CD14-positive monocyte (primary cell): Measurements from ENCODE around the gene GHRL. TPM values are rescaled to one million over a fixed set of nuclear protein-coding genes. Genes with fewer than 3 reads are reported as not detected.

Experiments used
- DNase-seq, 3 donors: peaks; one replicate each; pipeline ENCODE4 v3.0.0-alpha.2; 2011 to 2022
- H2AFZ ChIP-seq: 2 replicates; pipeline ENCODE4 v1.6.0; 2012; ENCODE audit warnings: mild to moderate bottlenecking, low read depth, low read length, inconsistent platforms; ENCODE audit not compliant: insufficient read depth, poor library complexity, severe bottlenecking
- H3K27ac ChIP-seq, 2 donors: 1 replicate in 1 of 2; 2 replicates in 1 of 2; pipeline ENCODE4 v1.5.1; 2012 to 2013; ENCODE audit warnings: low read length in 2 of 2, control low read depth in 1 of 2, inconsistent platforms in 1 of 2, low read depth in 1 of 2, mild to moderate bottlenecking in 1 of 2
- H3K27me3 ChIP-seq, 2 donors: one replicate each; pipeline versions ENCODE4 v1.6.0 to v1.6.1; 2011 to 2013; ENCODE audit warnings: low read length in 2 of 2; ENCODE audit not compliant: control insufficient read depth in 2 of 2, insufficient read depth in 2 of 2
- H3K36me3 ChIP-seq, 2 donors: replicated peaks in 1 of 2; 1 replicate in 1 of 2; 2 replicates in 1 of 2; pipeline versions ENCODE4 v1.5.1 to v1.6.1; 2012 to 2013; ENCODE audit warnings: low read length in 2 of 2, control low read depth in 1 of 2, inconsistent platforms in 1 of 2, mild to moderate bottlenecking in 1 of 2; ENCODE audit not compliant: insufficient read depth in 2 of 2, control insufficient read depth in 1 of 2
- H3K4me1 ChIP-seq, 2 donors: 1 replicate in 1 of 2; 2 replicates in 1 of 2; pipeline versions ENCODE4 v1.5.1 to v1.6.1; 2012 to 2013; ENCODE audit warnings: low read length in 2 of 2, control low read depth in 1 of 2, inconsistent platforms in 1 of 2, mild to moderate bottlenecking in 1 of 2, moderate library complexity in 1 of 2; ENCODE audit not compliant: insufficient read depth in 2 of 2, control insufficient read depth in 1 of 2
- H3K4me2 ChIP-seq: replicated peaks from 2 replicates; pipeline ENCODE3; 2012; ENCODE audit warnings: low read length, moderate library complexity, mild to moderate bottlenecking; ENCODE audit not compliant: poor library complexity, severe bottlenecking; ENCODE audit errors: extremely low read depth
- H3K4me3 ChIP-seq, 3 experiments: fragments of 200-600 bp in 1 of 3; sonication (generic) in 1 of 3; replicated peaks in 1 of 3; 1 replicate in 2 of 3; 2 replicates in 1 of 3; pipeline ENCODE4 v1.5.1; 2011 to 2013; ENCODE audit warnings: low read length in 3 of 3, mild to moderate bottlenecking in 3 of 3, control low read depth in 2 of 3, low read depth in 2 of 3, inconsistent platforms in 1 of 3, moderate library complexity in 1 of 3
- H3K79me2 ChIP-seq: 2 replicates; pipeline ENCODE4 v1.6.0; 2012; ENCODE audit warnings: mild to moderate bottlenecking, control low read depth, inconsistent platforms, low read length, moderate library complexity; ENCODE audit not compliant: insufficient read depth
- H3K9ac ChIP-seq: 2 replicates; pipeline ENCODE4 v1.6.0; 2017; ENCODE audit warnings: low read length, mild to moderate bottlenecking; ENCODE audit not compliant: insufficient read depth, poor library complexity, severe bottlenecking
- H3K9me3 ChIP-seq, 2 donors: replicated peaks in 1 of 2; 1 replicate in 1 of 2; 2 replicates in 1 of 2; pipeline versions ENCODE4 v1.5.1 to v1.6.1; 2012 to 2013; ENCODE audit warnings: low read length in 2 of 2, control low read depth in 1 of 2; ENCODE audit not compliant: control insufficient read depth in 1 of 2, insufficient read depth in 1 of 2
- H4K20me1 ChIP-seq: 2 replicates; pipeline ENCODE4 v1.6.0; 2012; ENCODE audit warnings: mild to moderate bottlenecking, low read length, control low read depth, moderate library complexity; ENCODE audit not compliant: insufficient read depth
- H3K27ac Mint-ChIP-seq, 7 donors: one replicate each; pipeline ENCODE4 v1.8.0; 2020; ENCODE audit warnings: mild to moderate bottlenecking in 7 of 7, mixed read lengths in 7 of 7, moderate library complexity in 6 of 7, inconsistent platforms in 2 of 7
- H3K27me3 Mint-ChIP-seq, 3 donors: one replicate each; pipeline ENCODE4 v1.8.0; 2021 to 2022; ENCODE audit warnings: low read depth in 3 of 3, mild to moderate bottlenecking in 3 of 3, mixed read lengths in 3 of 3, moderate library complexity in 3 of 3, inconsistent platforms in 1 of 3
- H3K36me3 Mint-ChIP-seq, 2 donors: one replicate each; pipeline ENCODE4 v1.8.0; 2020; ENCODE audit warnings: mixed read lengths in 2 of 2, inconsistent platforms in 1 of 2, mild to moderate bottlenecking in 1 of 2
- H3K4me1 Mint-ChIP-seq: one replicate; pipeline ENCODE4 v1.8.0; 2020; ENCODE audit warnings: mild to moderate bottlenecking, mixed read lengths
- H3K4me3 Mint-ChIP-seq, 2 donors: one replicate each; pipeline ENCODE4 v1.8.0; 2020; ENCODE audit warnings: mild to moderate bottlenecking in 2 of 2, mixed read lengths in 2 of 2, moderate library complexity in 1 of 2
- H3K9me3 Mint-ChIP-seq, 7 donors: one replicate each; pipeline ENCODE4 v1.8.0; 2020 to 2022; ENCODE audit warnings: mixed read lengths in 7 of 7, mild to moderate bottlenecking in 6 of 7, moderate library complexity in 6 of 7, inconsistent platforms in 2 of 7
- WGBS: methylation state at CpG from one replicate; pipeline ENCODE4 v1.1.5; 2013; ENCODE audit warnings: missing lambda C conversion rate; ENCODE audit not compliant: insufficient coverage; 5-methylcytosine and 5-hydroxymethylcytosine counted together
- intact Hi-C, 2 donors: fragments of 100-400 bp; cut with micrococcal nuclease; formaldehyde crosslinking; loops; one replicate each; pipeline versions ENCODE4 v1.15.0 to v1.15.1; 2023
- polyA plus RNA-seq, 3 donors: library from polyadenylated mRNA; depleted of rRNA in 1 of 3; unstranded in 2 of 3; stranded (reverse) in 1 of 3; fragments of 300-500 nt in 2 of 3; fragments of >200 nt in 1 of 3; fragmentation: Illumina TruSeq in 2 of 3; gene quantifications; 1 replicate in 2 of 3; 2 replicates in 1 of 3; pipeline ENCODE4 v1.2.3, GENCODE V29; 2012 to 2021
- TF ChIP-seq, protein P1 (sequence below): fragments of 200-600 bp; IDR thresholded peaks from one replicate; pipeline ENCODE4 v1.8.0; 2022; ENCODE audit warnings: antibody characterized with exemption, mild to moderate bottlenecking

GHRL gene
- polyA plus RNA-seq, 3 donors, result 2.3 to 9.9 (median 7.0) TPM

DNA sequence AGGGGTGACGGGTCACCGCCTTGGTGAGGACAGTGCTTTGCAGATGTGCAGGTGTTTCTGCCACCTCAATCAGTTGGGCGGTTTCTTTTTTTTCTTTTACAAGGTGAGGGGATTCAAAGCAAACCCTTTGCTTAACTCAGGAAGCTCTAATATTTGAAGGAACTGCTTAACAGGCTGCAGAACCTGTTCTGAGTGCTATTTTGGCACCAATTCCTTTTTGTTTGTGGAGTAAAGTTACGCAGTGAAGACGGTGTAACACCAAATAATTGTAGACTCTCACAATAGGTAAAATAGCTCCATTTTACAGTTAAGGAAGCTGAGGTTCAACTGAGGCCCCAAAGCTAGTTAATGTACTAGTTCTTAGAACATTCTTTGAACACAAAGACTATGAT lies 6.6 kb downstream of the GHRL start:
- Mint-ChIP-seq H3K4me3 (no peak overlapping the region), H3K9me3 (no peaks in the 10 kb centered on the region), H3K27me3 (no peaks in the 10 kb centered on the region), H3K27ac (peak overlapping the region in 1 of 7 donors; percentile 57), H3K4me1 (peaks cover 8% of the 10 kb centered on the region), H3K36me3 (peaks cover 71 to 73% of the 10 kb centered on the region in 2 donors)
- no peaks in the 10 kb centered on the region for H3K9me3 ChIP-seq
- H3K4me2 ChIP-seq, result no peak overlapping the region
- no peaks in the 10 kb centered on the region for H4K20me1 ChIP-seq
- no peak overlapping the region for H2AFZ ChIP-seq
- DNase-seq, result no peak
- no peaks in the 10 kb centered on the region for H3K27me3 ChIP-seq
- peaks cover 45 to 79% of the 10 kb centered on the region in 2 donors for H3K36me3 ChIP-seq
- peaks cover 0 to 5% of the 10 kb centered on the region in 2 donors for H3K4me1 ChIP-seq
- H3K4me3 ChIP-seq, result no peak overlapping the region
- intact Hi-C loops, result no loop called here
- TF ChIP-seq, protein P1, sequence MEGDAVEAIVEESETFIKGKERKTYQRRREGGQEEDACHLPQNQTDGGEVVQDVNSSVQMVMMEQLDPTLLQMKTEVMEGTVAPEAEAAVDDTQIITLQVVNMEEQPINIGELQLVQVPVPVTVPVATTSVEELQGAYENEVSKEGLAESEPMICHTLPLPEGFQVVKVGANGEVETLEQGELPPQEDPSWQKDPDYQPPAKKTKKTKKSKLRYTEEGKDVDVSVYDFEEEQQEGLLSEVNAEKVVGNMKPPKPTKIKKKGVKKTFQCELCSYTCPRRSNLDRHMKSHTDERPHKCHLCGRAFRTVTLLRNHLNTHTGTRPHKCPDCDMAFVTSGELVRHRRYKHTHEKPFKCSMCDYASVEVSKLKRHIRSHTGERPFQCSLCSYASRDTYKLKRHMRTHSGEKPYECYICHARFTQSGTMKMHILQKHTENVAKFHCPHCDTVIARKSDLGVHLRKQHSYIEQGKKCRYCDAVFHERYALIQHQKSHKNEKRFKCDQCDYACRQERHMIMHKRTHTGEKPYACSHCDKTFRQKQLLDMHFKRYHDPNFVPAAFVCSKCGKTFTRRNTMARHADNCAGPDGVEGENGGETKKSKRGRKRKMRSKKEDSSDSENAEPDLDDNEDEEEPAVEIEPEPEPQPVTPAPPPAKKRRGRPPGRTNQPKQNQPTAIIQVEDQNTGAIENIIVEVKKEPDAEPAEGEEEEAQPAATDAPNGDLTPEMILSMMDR, result no peak
- no peaks in the 10 kb centered on the region for H3K79me2 ChIP-seq
- no peak overlapping the region for H3K9ac ChIP-seq
- WGBS, result no CpG with 5 or more reads among the region's 5 CpGs
- H3K27ac ChIP-seq, result peak overlapping the region in 1 of 2 donors; percentile 26

DNA sequence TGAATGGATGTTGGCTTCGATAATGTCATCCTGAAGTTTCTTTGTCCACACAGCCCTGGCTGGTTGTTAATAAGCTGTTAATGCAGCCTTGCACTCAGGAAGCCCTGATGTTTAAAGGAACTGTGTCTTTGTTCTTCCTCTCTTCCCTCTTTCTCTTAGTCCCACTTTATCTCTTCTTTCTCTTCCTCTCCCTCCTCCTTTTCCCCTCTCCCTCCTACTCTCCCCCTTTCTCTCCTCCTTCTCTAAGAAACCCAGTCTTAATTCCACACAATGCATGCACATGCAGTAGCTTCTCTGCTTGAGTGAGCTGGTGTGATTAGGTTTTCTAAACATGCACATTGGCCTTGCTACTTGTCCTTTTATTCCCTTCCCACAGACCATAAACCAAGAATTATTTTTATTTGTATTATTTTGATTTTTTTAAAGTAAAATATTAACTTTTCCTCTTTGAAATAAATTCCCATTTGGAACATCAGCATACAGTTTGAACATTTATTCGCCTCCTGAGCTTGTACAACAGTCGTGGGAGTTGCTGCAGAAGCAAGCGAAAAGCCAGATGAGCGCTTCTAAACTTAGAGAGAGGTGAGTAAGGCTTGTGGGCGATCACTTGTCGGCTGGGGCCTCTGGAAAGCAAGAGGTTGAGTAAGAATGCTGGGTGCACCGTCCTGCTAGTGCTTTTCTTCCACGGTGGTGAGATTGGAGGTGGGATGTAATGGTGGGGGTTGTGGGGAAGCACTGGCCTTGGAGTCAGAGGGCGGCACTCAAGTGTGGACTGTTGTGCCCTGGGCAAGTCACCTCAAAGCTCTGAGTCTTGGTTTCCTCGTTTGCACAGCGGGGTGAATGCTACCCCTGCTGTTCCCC lies 7.2 kb downstream of the GHRL start:
- TF ChIP-seq, protein P1, result no peak
- H3K4me2 ChIP-seq, result no peak overlapping the region
- peak overlapping the region in 1 of 2 donors; percentile 26 for H3K27ac ChIP-seq
- H2AFZ ChIP-seq, result no peak overlapping the region
- H3K27me3 ChIP-seq, result no peaks in the 10 kb centered on the region
- no peaks in the 10 kb centered on the region for H3K4me1 ChIP-seq
- no peaks in the 10 kb centered on the region for H3K9me3 ChIP-seq
- Mint-ChIP-seq H3K4me1 (peaks cover 5% of the 10 kb centered on the region), H3K27me3 (no peaks in the 10 kb centered on the region), H3K4me3 (no peak overlapping the region), H3K36me3 (peaks cover 76 to 79% of the 10 kb centered on the region in 2 donors), H3K9me3 (no peaks in the 10 kb centered on the region), H3K27ac (peak overlapping the region in 4 of 7 donors; percentile 3 to 83 (median 49))
- 81% methylated on average over 11 of the region's 12 CpGs for WGBS
- H4K20me1 ChIP-seq, result peaks cover under 1% of the 10 kb centered on the region
- H3K79me2 ChIP-seq, result no peaks in the 10 kb centered on the region
- H3K36me3 ChIP-seq, result peaks cover 51 to 84% of the 10 kb centered on the region in 2 donors
- intact Hi-C loops, result no loop called here
- no peak overlapping the region for H3K9ac ChIP-seq
- no peak for DNase-seq
- H3K4me3 ChIP-seq, result no peak overlapping the region
